ENCODE data around the gene FBXO11. TPM values are rescaled to one million over a fixed set of nuclear protein-coding genes. Genes with fewer than 3 reads are reported as not detected.
"Not testable (repeated sequence)": the region's sequence is repeated elsewhere in the genome, so short reads cannot be mapped to it uniquely, and the experiment has no call there.

Gene FBXO11
- total and polyA plus RNA-seq, 11 donors: 19.7 to 52.4 (median 33.2) TPM

GRCh38 chr2:47900857-47901256 lies 5.4 kb downstream of the FBXO11 start:
- no peak for TF ChIP-seq POLR2A (IDR thresholded peaks at IDR 0.05)
- H3K27ac ChIP-seq: no peak overlapping the region
- ATAC-seq (no peak), DNase-seq (no peak)
- intact Hi-C loops (cut with DNase I): loop anchor here in 9 of 10 donors (5.0 to 10.0 kb wide), 6 partner anchors 34 to 534 kb away; partner anchors contain the start of gene MSH6 (in 4 of the 9)
- no peaks in the 10 kb centered on the region for H3K27me3 ChIP-seq
- no peaks in the 10 kb centered on the region for H3K36me3 ChIP-seq
- no peak overlapping the region for H3K4me3 ChIP-seq
- peaks cover 0 to 79% (median 49%) of the 10 kb centered on the region in 12 donors for H3K4me1 ChIP-seq
- H3K9me3 ChIP-seq: no peaks in the 10 kb centered on the region
- WGBS, 4 donors: 58 to 85% (median 81%) methylated on average over 10 of the region's 10 CpGs

GRCh38 chr2:47899915-47900816 lies 6.1 kb downstream of the FBXO11 start:
- Histone ChIP-seq H3K4me1 (peaks cover 0 to 86% (median 55%) of the 10 kb centered on the region in 12 donors), H3K27me3 (no peaks in the 10 kb centered on the region), H3K27ac (peak overlapping the region in 7 of 12 donors; percentile 6 to 63 (median 24)), H3K4me3 (no peak overlapping the region), H3K36me3 (no peaks in the 10 kb centered on the region), H3K9me3 (no peaks in the 10 kb centered on the region)
- DNase-seq (no peak), ATAC-seq (peak in 1 of 4 donors; percentile 29)
- no peak for TF ChIP-seq POLR2A (IDR thresholded peaks at IDR 0.05)
- no peak for TF ChIP-seq CTCF (IDR thresholded peaks at IDR 0.05)
- intact Hi-C loops (cut with DNase I): loop anchor here in 9 of 10 donors (5.0 to 10.0 kb wide), 6 partner anchors 33 to 535 kb away; partner anchors contain the start of gene MSH6 (in 4 of the 9)
- WGBS, 4 donors: 72 to 78% (median 73%) methylated on average over 24 to 25 of the region's 25 CpGs

GRCh38 chr2:47897883-47898731 lies 8.2 kb downstream of the FBXO11 start:
- intact Hi-C loops (cut with DNase I): loop anchor here in 1 of 10 donors (10.0 kb wide), 1 partner anchor 53 kb away; no protein-coding TSS in a partner anchor
- TF ChIP-seq CTCF (IDR thresholded peaks at IDR 0.05): no peak

GRCh38 chr2:47897191-47897882 lies 9.0 kb downstream of the FBXO11 start:
- Histone ChIP-seq H3K27ac (peak overlapping the region in 1 of 12 donors; percentile 50), H3K4me1 (peaks cover 0 to 96% (median 64%) of the 10 kb centered on the region in 12 donors)
- H3K4me3 ChIP-seq, DNase-seq, ATAC-seq, H3K9me3 ChIP-seq, H3K27me3 ChIP-seq, H3K36me3 ChIP-seq: not testable (repeated sequence)
- intact Hi-C loops (cut with DNase I): loop anchor here in 1 of 10 donors (10.0 kb wide), 1 partner anchor 53 kb away; no protein-coding TSS in a partner anchor
- 89 to 92% (median 90%) methylated on average over 5 of the region's 5 CpGs for WGBS, 4 donors

More at GRCh38 chr2:47897883-47898731, 8.2 kb downstream of the FBXO11 start:
- Histone ChIP-seq H3K27ac (peak overlapping the region in 1 of 12 donors; percentile 50), H3K9me3 (no peaks in the 10 kb centered on the region), H3K27me3 (no peaks in the 10 kb centered on the region), H3K36me3 (no peaks in the 10 kb centered on the region), H3K4me1 (peaks cover 0 to 96% (median 63%) of the 10 kb centered on the region in 12 donors), H3K4me3 (no peak overlapping the region)
- 54 to 61% (median 56%) methylated on average over 4 of the region's 4 CpGs for WGBS, 4 donors
- DNase-seq (no peak), ATAC-seq (no peak)

All from heart left ventricle (tissue), 16 donors.